WERI-Rb-1 (cell line): ENCODE measurements around the gene SOX5.

Experiments
- DNase-seq: peaks from one replicate; pipeline ENCODE4 v3.0.0-alpha.2; 2020
- H3K27ac ChIP-seq: fragments of 250-450 bp; sonication (Bioruptor Pico); 2 replicates; pipeline ENCODE4 v1.5.1; 2020; ENCODE audit warnings: mild to moderate bottlenecking, moderate library complexity
- H3K27me3 ChIP-seq: fragments of 250-450 bp; sonication (Bioruptor Pico); 2 replicates; pipeline ENCODE4 v1.5.1; 2021; ENCODE audit warnings: mild to moderate bottlenecking, low read depth, moderate library complexity; ENCODE audit not compliant: insufficient read depth, severe bottlenecking
- H3K36me3 ChIP-seq: fragments of 250-450 bp; sonication (Bioruptor Pico); 2 replicates; pipeline ENCODE4 v1.5.1; 2020; ENCODE audit warnings: mild to moderate bottlenecking, moderate library complexity
- H3K4me3 ChIP-seq: 2 replicates; pipeline ENCODE4 v1.5.1; 2011; ENCODE audit warnings: low read depth, mild to moderate bottlenecking, control low read depth, low read length
- H3K9me3 ChIP-seq: fragments of 250-450 bp; sonication (Bioruptor Pico); 2 replicates; pipeline ENCODE4 v1.5.1; 2021; ENCODE audit warnings: mild to moderate bottlenecking, moderate library complexity; ENCODE audit not compliant: severe bottlenecking
- CTCF ChIP-seq: IDR thresholded peaks from 2 replicates; pipeline ENCODE4 v1.5.1; 2011; ENCODE audit warnings: low read depth, mild to moderate bottlenecking, control low read depth, inconsistent platforms, low read length

SOX5 gene

DNA sequence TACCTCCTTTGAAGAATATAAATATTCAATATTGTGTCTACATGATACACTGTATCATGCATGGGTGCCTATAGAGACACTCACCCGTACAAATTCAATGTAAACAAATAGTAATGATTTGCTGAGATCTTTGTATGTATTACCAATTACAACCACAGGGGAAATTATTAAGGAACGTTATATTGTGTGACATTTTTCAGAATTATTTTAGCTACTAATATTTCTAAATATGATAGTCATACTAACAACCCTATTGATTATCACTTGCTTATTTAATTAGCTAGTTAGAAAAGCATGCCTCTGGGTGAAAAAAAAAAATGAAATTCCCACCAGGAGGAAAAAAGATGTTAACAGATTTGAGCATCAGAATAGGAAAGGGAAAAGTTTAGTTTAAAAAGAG, 2.1 kb downstream of the SOX5 start:
- Histone ChIP-seq H3K27me3 (no peaks in the 10 kb centered on the region), H3K4me3 (no peak overlapping the region)
- TF ChIP-seq CTCF = no peak

DNA sequence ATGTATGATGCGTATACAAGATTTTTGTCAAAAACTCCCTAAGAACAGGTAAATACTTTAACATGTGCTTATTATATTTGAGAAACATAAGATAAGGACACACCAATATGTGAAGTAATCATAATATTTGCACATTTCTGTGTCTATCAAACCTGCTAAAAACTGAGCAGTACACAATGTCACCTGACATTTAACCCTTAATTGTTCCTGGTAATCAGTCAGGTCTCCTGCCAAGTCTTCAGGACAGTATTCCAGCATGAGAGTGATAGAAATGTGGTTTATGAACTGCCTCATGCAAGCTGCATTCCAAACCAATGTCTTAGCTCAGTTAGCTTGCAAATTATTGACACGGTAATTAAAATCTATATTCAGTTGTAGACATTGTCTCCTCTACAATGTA, 4.2 kb downstream of the SOX5 start:
- no peak for DNase-seq
- Histone ChIP-seq H3K4me3 (no peak overlapping the region), H3K36me3 (no peaks in the 10 kb centered on the region), H3K27me3 (no peaks in the 10 kb centered on the region), H3K27ac (no peak overlapping the region), H3K9me3 (no peaks in the 10 kb centered on the region)
- no peak for TF ChIP-seq CTCF

More for the DNA sequence above, 2.1 kb downstream of the SOX5 start:
- no peaks in the 10 kb centered on the region for H3K36me3 ChIP-seq
- no peak for DNase-seq
- no peaks in the 10 kb centered on the region for H3K9me3 ChIP-seq
- H3K27ac ChIP-seq = no peak overlapping the region

- H3K9me3 ChIP-seq = no peaks in the 10 kb centered on the region
- no peak overlapping the region for H3K27ac ChIP-seq
- no peaks in the 10 kb centered on the region for H3K36me3 ChIP-seq
- H3K27me3 ChIP-seq = no peaks in the 10 kb centered on the region
- DNase-seq = no peak
- TF ChIP-seq CTCF = no peak
- no peak overlapping the region for H3K4me3 ChIP-seq
Observed at GRCh38 chr12:23944067-23944466, 5.4 kb downstream of the SOX5 start.

GRCh38 chr12:23942841-23943240, 6.6 kb downstream of the SOX5 start:
- DNase-seq = no peak
- H3K9me3 ChIP-seq = no peaks in the 10 kb centered on the region
- no peaks in the 10 kb centered on the region for H3K27me3 ChIP-seq
- no peak overlapping the region for H3K27ac ChIP-seq
- TF ChIP-seq CTCF = no peak
- no peaks in the 10 kb centered on the region for H3K36me3 ChIP-seq
- H3K4me3 ChIP-seq = no peak overlapping the region

- DNase-seq = no peak
- Histone ChIP-seq H3K36me3 (no peaks in the 10 kb centered on the region), H3K27ac (no peak overlapping the region), H3K27me3 (no peaks in the 10 kb centered on the region), H3K4me3 (no peak overlapping the region), H3K9me3 (no peaks in the 10 kb centered on the region)
- TF ChIP-seq CTCF = no peak
Observed at GRCh38 chr12:23941780-23942179, 7.7 kb downstream of the SOX5 start.

DNA sequence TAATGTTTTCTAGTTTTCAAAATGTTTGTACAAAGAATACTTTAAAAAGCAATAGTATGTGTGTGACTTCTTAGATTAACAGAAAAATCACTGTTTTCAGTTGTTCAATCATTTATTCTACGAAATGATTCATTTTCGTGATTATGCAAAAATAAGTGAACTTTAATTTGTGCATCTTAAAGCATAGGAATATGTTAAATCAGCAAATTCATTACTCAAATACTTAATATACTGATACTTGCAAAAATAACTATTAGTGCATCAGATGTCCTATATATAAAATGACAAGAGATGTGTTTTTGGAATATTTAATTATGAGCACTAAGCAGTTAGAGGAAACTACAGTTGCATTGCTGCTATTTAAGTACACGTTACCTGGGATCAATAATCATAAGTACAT, 11.0 kb downstream of the SOX5 start:
- no peak for DNase-seq
- Histone ChIP-seq H3K27me3 (no peaks in the 10 kb centered on the region), H3K27ac (no peak overlapping the region), H3K4me3 (no peak overlapping the region), H3K9me3 (no peaks in the 10 kb centered on the region), H3K36me3 (no peaks in the 10 kb centered on the region)
- TF ChIP-seq CTCF = no peak
